GM21360 (cell line): ENCODE measurements around the gene C5orf47.

Experiments used
- ATAC-seq: cut with Tn5 transposase; IDR thresholded peaks from one replicate; pipeline ENCODE4 v1.9.1; 2021; ENCODE audit warnings: mild to moderate bottlenecking, moderate library complexity; ENCODE audit not compliant: unreplicated experiment

The C5orf47 gene, protein sequence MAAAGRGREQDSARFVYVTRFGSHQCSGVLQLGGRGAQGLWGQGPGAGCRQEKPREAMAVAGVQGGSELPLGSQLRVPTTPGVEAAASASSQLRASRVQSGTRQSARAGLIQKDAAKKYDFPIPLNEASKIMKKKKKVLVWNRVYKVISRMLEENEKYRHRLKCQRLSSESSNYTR

DNA sequence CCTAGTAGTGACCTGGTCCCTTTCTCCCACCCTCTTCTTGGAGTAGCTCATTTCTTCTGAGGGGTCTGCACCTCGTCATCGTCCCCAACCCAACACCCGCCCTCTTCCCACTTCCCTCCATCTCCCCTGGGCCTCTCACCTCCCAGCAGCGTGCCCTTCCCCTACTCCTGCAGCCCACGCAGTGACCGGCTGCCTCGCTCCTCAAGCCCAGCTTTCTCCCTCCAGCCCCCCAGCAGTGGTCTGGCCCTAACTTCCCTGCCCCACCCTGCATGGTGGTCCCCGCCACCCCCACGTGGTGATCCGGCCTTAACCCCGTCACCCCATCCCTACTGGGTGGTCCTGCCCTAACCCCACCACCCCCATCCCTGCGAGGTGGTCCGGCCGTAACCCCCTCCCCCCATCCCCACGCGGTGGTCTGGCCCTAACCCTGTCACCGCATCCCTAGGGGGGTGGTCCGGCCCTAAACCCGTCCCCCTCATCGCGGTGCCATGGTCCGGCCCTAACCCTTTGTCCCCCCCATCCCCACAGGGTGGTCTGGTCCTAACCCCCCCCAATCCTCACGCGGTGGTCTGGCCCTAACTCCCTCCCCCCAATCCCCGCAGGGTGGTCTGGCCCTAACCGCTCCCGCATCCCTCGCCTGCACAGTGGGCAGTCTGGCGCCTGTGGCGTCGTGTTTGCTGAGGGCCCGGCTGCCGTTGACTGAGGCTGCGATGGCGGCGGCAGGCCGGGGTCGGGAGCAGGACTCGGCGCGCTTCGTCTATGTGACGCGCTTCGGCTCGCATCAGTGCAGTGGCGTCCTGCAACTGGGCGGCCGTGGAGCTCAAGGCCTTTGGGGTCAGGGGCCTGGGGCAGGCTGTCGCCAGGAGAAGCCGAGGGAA, at the start of gene C5orf47:
C5orf47 (plus strand) TSS at position 617 of the 878 bp plus-strand sequence; CDS start at position 711, 94 bp downstream.
- ATAC-seq, result no peak

DNA sequence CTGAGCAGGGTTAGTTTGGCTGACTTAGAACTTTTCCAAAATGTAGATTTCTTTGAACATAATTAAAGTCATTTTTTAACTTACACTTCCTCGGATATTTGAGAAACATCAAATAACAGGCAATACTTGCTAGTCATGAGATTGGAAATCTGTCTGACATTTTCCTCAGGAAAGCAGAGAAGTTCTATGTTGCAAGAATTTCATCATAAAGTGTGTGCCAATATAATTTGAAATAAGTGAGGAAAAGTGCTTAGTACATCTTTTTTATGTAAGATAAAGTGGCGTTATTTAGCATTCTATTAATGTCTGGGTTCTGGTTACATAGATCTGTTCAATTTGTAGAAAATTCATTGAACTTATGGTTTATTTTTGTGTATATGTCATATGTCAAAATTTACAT, 48.7 kb upstream of the C5orf47 start:
- ATAC-seq, result no peak

DNA sequence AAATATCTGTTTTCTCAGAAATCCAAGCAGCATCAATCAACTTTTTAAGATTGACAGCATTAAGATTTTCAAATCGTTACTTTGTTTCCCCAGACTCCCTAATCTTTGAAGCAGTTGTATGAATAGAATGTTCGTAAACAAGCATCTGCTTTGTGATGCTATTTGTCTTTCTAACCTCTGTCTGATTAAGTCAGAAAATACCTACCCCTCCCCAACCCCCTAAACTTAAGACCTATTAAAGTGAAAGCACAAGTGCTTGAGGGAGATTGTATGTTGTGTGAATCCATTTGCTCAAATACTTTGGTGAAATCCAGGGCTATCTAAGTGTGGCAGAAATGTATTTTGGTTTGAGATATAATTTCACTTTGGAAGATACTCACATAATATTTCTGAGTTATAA, 47.9 kb upstream of the C5orf47 start:
- ATAC-seq, result no peak

DNA sequence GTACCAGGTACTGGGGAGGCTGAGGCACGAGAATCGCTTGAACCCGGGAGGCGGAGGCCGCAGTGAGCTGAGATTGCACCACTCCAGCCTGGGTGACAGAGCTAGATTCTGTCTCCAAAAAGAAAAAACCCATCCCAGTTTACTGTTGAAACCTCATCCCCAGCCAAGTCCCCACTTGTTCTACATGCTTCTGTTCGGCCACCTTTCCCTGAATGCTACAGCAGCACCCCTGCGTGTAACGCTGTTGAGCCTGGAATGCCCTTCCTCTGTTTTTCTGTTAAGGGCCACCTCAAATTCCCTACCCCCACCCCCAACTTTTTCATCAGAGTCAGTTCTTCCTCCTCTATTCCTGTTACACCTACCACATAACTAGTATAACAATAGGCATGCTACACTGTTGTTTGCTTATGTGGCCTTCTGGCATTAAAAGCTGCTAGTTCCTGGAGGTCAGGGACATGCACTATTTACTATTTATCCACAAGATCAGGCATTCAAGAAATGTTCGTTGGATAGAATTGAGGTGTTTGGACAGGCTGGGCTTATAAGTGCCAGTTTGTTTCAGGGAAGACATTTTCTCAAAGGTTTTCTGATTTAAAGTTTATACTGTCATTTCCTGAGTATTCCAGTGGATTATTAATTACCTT, 47.1 kb upstream of the C5orf47 start:
- ATAC-seq, result no peak

DNA sequence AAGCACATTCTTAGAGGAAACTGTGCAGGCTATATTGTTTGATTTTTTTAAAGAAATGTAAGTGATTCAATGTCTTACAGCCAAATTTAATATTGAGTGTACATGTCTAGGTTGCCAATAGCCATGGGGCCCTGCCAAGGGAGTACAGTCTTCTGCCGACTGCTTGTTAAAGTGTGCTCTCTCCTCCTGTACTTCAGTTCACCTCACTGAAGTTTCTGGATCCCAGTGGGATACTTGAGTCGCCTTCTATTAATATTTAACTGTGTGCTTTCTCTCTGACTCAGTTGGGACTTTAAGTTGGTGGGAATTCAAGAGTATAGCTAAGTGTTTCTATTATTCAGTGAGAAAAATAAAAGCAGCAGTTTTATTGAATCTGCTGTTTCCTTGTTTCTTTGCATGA, 44.5 kb upstream of the C5orf47 start:
- no peak for ATAC-seq

DNA sequence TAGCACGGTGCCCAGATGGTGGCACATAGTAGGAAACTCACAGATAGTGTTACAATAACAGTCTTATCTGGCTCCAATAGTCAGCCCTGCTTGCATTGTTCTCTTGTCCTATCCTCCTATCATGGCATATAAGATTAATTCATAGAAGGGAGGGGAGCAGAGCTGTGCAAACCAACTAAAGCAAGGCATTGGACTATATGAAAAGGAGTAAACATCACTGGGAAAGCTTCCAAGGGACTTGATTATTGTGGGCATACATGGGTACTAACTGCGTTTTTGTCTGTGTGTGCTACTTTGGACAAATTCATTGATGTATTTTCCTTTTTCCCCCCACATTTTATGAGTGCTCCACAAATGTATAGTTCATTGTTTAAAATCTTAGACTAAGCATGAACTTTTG, 43.8 kb upstream of the C5orf47 start:
- ATAC-seq, result no peak

DNA sequence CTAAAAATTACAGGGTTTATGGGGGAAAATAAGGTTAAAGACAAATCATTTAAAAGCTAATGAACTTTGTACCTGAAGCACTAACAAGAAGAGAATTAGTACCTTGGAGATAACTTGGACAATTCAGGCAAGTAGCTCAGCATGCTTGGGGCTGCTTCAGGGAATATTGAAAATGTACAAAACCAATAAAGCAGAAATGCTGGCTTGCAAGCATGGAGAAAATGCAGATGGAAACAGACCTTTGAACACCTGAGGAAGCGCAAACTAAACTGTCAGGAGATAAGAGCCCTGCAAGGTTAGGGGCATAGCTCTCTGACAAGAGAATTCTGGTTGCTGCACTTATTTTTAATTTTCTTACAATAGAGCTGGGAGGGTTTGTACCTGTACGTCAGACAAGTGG, 42.6 kb upstream of the C5orf47 start:
- no peak for ATAC-seq

DNA sequence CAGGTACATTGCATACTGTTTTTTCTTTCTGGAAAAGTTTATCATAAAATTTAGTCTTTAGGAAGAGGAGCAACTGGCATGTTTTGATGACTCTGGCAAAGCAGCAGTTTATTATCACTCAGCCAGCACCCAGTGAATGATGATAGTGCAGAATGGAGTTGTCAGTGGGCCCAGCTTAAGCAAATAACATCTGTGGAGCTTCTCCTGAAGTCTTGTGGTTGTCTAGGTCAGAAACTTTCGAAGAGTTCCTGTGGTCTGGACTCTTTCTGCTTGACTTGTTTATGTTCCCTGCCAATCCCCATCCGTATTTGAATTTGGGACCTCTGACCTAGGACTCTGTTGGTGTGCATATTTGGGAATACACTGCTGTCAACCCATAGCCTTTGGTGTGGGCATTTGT, 38.1 kb upstream of the C5orf47 start:
- ATAC-seq, result no peak

DNA sequence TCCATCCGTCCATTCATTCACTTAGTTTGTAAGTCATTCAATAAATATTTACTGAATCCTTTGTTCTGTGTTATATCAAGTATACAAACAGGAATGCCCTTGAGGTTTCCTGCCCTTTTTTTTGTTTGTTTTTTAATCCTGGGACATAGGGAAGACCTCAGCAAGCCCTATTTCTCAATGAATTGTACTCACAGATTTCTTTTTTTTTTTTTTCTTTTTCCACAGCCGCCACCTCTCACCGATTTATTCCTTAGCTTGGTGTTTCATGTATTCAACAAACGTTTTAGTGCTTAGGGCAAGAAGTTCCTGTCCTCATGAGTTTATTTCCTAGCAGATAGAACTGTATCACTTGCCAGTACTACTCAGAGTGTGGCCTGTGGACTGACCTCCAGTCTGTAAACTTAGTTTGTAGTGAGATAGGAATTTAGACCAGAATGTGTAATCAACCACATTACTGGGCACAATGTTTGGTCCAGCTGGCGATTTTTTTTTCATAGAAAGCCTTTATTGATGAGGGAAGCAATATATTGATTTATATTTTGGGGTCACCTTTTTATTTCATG, 35.4 kb upstream of the C5orf47 start:
- ATAC-seq, result no peak

DNA sequence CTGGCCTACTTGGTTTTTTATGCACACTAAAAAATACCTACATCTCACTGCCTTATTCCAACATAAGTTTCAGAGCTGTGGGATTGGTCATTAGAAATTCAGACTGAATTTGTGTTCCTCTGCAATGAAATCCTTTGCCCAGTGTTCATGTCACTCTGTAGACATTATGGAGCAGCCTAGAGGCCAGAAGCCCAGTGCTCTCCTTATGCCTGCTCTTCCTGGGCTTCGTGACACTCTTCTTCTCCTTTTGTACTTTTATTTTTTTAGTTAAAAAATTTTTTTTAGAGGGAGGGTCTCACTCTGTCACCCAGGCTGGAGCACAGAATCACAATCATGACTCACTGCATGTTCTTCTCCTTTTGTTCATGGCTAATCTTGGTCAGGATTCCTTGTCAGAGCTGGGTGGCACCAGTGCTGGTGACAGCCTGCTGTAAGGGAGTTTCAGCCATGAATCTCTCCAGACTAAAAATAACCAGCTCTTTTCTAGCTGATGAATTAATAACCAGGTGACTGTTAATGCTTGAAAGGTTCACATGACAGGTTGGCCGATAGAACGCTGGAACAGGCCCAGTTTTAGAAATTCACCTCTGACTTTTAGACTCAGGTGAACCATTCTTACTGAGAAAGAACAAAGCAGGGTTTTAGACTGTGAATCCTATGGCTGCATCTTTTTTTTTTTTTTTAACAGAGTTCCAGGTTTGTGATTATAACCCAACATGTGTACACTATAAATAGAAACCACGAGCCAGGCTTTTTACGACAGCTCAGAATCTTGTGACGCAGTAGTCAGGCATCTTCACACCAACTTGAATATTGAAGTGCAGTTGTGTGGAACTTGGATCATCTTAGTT, 34.1 kb upstream of the C5orf47 start:
- no peak for ATAC-seq

DNA sequence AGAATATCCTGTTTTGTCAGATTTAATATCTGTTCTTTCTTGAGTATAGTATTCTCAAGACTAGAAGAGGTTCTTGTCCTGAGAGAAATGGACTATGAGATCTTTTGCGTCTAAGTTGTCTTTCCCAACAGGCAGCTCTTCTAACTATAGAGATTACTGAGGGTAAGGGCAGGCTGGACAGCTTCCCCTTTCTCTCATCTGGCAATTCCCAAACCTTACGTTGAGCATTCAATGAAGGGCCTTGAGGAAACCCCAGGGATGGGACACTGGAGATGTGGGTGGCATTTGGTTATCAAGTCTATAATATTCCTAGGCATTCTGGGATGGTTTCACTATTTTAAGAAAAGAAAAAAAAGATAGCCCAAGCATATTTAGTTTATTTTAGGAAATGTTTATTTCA, 28.0 kb upstream of the C5orf47 start:
- ATAC-seq, result no peak

DNA sequence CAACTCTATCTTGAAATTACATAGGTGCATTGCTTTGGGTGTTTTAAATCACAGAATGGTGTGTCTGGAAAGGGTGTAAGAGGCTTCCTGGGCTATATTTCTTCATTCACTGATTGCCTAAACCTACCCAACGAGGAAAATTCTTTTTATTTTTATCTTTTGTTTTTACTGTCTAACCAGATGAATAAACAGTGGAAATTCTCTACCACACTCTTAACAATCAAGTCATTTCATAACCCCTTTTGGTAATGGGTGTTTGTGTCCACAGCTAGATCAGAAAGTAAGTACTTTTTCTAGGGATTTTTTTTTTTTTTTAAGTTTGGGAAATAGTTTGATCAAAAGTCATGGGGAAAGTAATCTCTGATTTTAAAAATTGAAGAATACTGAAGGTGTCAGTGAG, 27.6 kb upstream of the C5orf47 start:
- ATAC-seq, result no peak

DNA sequence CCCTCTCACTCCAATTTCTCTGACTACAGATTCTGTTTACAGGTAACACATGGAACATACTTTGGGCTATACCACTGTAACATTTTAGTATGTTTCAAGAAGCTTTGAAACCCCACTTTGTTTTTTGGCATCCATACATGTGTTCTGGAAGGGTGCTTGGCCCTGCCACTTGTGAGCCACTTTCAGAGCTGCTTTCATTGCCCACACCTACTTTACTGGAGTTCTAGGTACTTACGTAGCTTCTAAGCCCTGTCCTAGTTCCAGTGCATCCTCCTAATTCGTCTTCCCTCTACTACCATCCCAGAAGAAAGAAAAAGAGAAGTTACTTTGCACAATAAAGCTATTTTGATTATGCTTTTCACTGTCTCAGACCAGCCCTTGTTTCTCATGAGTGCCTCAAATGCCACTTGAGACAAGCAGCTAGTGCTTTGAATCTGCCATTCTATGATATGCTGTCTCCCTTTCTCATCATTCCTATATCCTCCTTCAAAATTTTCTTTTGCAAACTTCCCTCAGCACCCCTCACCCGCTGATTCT, 26.5 kb upstream of the C5orf47 start:
- ATAC-seq, result no peak

DNA sequence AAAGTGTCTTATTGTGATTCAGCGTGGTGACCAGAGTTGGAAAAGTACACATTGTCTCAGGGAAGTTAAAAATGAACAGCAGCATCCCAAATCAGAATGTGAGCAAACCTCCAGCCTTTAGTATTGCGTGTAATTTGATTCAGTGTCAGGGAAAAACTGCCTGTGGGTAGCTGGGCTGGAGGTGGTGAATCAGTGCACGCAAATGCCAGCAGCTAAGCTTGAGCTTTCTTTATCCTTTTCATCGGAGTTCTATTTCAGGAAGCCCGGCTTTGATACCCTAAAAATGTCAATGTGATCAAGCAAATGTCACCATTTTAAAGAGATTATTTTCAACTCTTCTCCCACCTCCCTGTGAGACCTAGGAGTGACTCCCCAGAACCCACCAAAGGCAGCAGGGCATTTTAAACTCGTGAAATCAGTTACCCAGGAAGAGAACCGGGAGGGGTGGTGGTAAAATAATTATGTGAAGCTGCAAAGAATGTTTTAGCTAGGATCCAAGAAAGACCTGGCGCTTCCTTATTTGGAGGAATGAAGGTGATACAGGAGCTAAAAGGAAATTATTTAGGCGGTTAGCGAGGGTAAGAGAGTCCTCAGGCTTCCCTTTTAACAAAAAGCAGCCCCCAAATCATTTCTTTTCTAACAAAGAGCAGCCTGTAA, 25.7 kb upstream of the C5orf47 start:
- ATAC-seq, result no peak

DNA sequence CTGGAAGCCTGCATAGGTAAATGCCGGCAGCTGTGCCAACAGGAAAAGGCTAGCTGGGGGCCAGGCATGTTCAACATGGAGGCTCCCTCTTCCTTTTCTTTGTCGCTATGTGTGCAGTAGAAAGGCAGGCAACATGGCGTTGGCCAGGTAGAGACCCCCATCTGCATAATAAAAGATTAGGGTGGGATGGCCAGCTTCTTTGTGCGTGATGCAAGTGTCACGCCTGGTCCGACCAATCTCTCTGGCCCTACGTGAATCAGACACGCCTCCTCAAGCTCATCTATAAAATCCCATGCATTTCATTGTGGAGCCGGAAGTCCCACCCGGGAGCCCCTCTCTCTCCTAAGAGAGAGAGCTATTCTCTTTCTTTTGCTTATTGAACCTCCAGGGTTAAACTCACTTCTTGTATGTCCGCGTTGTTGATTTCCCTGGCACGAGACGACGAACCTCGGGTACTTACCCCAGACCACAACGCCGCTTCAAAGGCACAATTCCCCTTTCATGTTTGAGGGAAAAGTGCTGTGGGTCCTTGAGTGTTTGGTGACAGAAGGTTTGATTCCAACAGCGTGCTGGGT, 25.0 kb upstream of the C5orf47 start:
- ATAC-seq, result no peak

DNA sequence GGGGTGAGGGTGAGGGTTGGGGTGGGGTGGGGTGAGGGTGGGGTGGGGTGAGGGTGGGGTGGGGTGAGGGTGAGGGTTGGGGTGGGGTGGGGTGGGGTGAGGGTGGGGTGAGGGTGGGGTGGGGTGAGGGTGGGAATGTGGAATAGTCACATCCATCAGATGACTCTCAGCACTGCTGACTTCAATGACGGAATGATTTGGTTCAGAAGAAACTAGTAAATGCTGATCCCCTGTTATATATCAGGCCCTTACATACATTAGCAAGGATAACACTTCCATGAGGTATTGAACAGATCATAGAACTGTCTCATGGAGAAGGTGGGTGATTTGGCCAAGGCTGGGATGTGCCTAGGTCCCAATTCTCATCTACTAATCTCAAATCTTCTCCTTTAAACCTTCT, 24.5 kb upstream of the C5orf47 start:
- ATAC-seq, result no peak

DNA sequence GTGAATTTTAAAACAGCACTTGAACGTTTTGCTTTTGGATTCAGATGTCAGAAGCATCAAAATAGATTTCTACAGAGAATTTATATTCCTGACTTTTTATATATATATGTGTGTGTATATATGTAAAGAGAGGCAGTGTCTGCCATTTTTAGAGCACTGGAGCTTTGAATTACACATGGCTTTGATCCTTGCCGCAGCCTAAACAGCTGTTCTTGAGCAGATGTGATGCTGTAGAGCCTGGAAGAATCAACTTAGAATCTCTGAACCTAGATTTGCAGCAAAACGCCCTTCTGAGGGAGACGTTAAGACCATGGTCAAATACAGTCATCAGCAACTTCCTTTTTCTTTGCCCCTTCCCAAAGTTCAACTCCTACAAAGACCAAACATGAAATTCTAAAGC, 21.7 kb upstream of the C5orf47 start:
- ATAC-seq, result no peak

DNA sequence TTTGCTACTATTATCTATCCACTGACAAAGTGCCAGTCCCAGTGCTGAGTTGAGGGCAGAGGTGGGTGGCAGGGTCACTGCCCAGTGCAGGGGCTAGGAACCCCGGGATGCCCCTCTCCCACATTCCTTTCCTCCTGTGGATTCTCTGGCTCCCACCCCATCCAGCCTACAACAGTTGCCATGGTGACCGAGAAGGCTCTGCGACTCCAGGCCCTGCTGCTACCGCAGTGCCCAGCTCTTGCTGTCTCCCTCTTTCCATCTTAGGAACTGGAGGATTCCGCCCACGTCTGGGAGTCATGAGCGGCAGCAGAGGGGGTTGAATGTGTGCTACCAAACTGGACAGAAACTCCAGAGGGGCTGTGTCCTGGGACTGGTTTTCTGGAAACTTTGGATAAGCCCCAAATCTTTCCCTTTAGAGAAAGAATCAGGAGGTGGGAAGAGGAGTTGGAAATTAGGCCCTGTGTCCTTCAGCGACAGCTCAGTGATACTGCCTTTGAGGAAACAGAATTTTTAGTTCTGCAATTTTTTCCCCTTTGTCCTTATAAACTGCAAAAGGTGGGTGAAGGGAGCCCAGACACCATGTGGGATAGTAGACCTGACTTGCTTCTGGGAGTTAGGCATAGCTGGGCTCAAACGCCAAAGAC, 20.7 kb upstream of the C5orf47 start:
- ATAC-seq, result no peak
